Large intestine (tissue), 3 donors: ENCODE results near the gene SPOPL. TPM values are rescaled to one million over a fixed set of nuclear protein-coding genes. Genes with fewer than 3 reads are reported as not detected.

ENCODE experiments used
- DNase-seq, 2 donors: peaks; one replicate each; pipeline versions ENCODE4 v3.0.0 to v3.0.0-alpha.2; 2013
- H3K27ac ChIP-seq: one replicate; pipeline ENCODE4 v1.5.1; 2013; ENCODE audit warnings: low read length
- H3K27me3 ChIP-seq: 2 replicates; pipeline ENCODE4 v1.6.1; 2013; ENCODE audit warnings: low read length; ENCODE audit not compliant: control insufficient read depth, insufficient read depth
- H3K36me3 ChIP-seq: 2 replicates; pipeline ENCODE4 v1.6.1; 2013; ENCODE audit warnings: low read length; ENCODE audit not compliant: control insufficient read depth, insufficient read depth
- H3K4me1 ChIP-seq: one replicate; pipeline ENCODE4 v1.6.1; 2013; ENCODE audit warnings: low read length; ENCODE audit not compliant: control insufficient read depth, insufficient read depth
- H3K4me3 ChIP-seq: one replicate; pipeline ENCODE4 v1.5.1; 2013; ENCODE audit warnings: low read length
- H3K9me3 ChIP-seq: one replicate; pipeline ENCODE4 v1.6.1; 2013; ENCODE audit warnings: mild to moderate bottlenecking, low read depth, low read length, moderate library complexity; ENCODE audit not compliant: control insufficient read depth
- WGBS: methylation state at CpG from one replicate; pipeline ENCODE4 v1.1.5; 2013; ENCODE audit warnings: low lambda C conversion rate; ENCODE audit not compliant: insufficient coverage; 5-methylcytosine and 5-hydroxymethylcytosine counted together
- polyA plus RNA-seq: library from polyadenylated mRNA; unstranded; fragments of 120-200 nt; gene quantifications from one replicate; pipeline ENCODE4 v1.2.1, GENCODE V29; 2013

The SPOPL gene
- polyA plus RNA-seq, 1 donor = 21.7 TPM

DNA sequence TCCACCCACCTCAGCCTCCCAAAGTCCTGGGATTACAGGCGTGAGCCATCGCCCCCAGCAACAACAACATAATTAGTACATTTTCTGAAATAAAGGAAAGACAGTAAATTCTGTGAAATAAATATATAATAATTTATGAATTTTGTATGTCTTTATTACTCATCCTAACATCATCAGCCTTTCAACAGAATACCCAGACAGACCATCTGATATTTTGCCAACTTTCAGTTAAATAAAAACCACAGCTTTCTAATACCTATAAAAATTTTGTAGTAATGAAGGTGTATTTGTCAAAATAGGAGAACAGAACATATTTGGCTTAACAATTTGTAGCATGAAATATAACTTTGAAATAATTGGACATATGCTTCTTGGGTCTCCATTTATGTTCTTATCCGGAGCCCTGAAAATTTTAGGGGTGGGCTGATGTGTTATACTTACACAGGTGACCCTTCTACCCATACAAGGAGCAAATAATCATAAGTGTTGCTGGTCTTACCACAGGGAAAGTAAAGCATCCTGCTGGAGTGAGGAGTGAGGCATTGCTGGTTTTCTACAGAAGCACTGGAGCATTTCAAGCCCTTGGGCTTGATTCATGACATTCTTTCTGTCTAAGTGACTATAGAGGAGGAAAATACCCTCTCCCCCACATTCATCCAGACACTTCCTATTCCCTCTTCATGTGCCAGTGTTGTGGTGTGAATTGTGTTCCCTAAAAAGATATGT lies 99.3 kb downstream of the SPOPL start:
- H3K27me3 ChIP-seq = no peaks in the 10 kb centered on the region
- H3K9me3 ChIP-seq = no peaks in the 10 kb centered on the region
- DNase-seq = no peak
- H3K27ac ChIP-seq = no peak overlapping the region
- H3K36me3 ChIP-seq = no peaks in the 10 kb centered on the region
- no peaks in the 10 kb centered on the region for H3K4me1 ChIP-seq
- WGBS = 80% methylated on average over 1 of the region's 3 CpGs
- no peak overlapping the region for H3K4me3 ChIP-seq

- H3K36me3 ChIP-seq = no peaks in the 10 kb centered on the region
- no CpG with 5 or more reads among the region's 2 CpGs for WGBS
Measured at GRCh38 chr2:138601458-138602165, 100.0 kb downstream of the SPOPL start.

DNA sequence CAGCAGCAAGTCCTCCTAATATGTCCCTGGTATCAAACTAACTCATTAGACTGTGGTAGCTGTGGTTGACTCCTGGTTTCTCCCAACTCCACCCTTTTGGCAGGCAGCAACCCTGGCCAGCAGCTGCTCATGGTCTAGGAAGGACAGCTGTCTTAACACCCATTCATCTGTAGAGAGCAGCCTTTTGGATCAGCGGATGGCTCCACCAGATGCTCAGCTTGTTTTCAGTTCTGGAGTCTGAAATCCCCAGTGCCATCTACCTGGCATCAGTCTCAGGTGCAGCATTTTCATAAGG lies 100.5 kb downstream of the SPOPL start:
- H3K9me3 ChIP-seq = no peaks in the 10 kb centered on the region
- no peaks in the 10 kb centered on the region for H3K36me3 ChIP-seq
- no peaks in the 10 kb centered on the region for H3K27me3 ChIP-seq
- H3K4me3 ChIP-seq = no peak overlapping the region
- H3K27ac ChIP-seq = no peak overlapping the region
- no peak for DNase-seq
- no peaks in the 10 kb centered on the region for H3K4me1 ChIP-seq
- WGBS = no CpG with 5 or more reads among the region's 1 CpG

More at GRCh38 chr2:138601458-138602165, 100.0 kb downstream of the SPOPL start:
- Histone ChIP-seq H3K4me1 (no peaks in the 10 kb centered on the region), H3K27me3 (no peaks in the 10 kb centered on the region), H3K27ac (no peak overlapping the region), H3K4me3 (no peak overlapping the region), H3K9me3 (no peaks in the 10 kb centered on the region)
- DNase-seq = no peak

DNA sequence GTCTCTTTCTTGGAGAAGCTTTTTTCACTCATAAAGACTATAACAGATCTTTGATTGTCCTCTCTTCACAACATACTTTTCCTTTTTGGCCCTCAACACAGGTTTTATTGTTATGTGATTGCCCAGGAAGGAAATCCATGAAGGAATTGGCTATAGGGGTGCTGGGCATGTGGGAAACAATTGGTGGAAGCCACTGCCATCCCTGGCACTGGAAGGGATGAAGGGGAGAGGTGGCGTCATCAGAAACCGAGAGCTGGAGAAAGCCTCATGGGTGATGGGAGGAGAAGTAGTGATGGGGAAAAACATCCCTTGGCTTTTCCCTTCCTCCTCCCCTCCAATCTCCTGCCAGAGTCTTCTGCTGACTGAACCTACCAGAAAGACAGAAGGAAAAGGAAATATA lies 106.2 kb downstream of the SPOPL start:
- Histone ChIP-seq H3K4me1 (no peaks in the 10 kb centered on the region), H3K4me3 (no peak overlapping the region), H3K9me3 (no peaks in the 10 kb centered on the region), H3K27ac (no peak overlapping the region), H3K27me3 (no peaks in the 10 kb centered on the region), H3K36me3 (no peaks in the 10 kb centered on the region)
- no peak for DNase-seq
- WGBS = no CpG with 5 or more reads among the region's 2 CpGs

DNA sequence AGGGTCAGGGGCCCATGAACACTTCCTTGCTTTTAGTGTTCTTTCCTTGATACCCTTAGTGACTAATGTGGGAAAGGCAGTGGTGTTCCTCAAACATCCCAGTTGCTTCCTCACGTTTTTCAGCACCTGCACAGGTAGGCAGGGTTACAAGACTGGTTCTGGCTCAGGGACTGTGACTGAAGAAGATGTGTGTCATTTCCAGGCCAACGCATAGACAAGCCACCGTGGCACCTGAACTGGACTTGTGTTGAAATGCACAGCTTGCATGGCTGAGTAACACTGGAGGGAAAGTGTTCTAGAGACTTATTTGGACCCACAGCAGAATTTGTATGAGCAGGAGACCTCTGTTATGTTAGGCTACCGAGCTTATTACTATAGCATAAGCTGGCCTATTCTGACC lies 107.9 kb downstream of the SPOPL start:
- Histone ChIP-seq H3K4me3 (no peak overlapping the region), H3K36me3 (no peaks in the 10 kb centered on the region), H3K4me1 (no peaks in the 10 kb centered on the region), H3K27me3 (no peaks in the 10 kb centered on the region), H3K9me3 (no peaks in the 10 kb centered on the region), H3K27ac (no peak overlapping the region)
- no peak for DNase-seq
- no CpG with 5 or more reads among the region's 4 CpGs for WGBS

- no peaks in the 10 kb centered on the region for H3K4me1 ChIP-seq
- H3K9me3 ChIP-seq = no peaks in the 10 kb centered on the region
- no peak overlapping the region for H3K4me3 ChIP-seq
- H3K27ac ChIP-seq = no peak overlapping the region
- no peaks in the 10 kb centered on the region for H3K36me3 ChIP-seq
- H3K27me3 ChIP-seq = no peaks in the 10 kb centered on the region
- WGBS = 80% methylated on average over 1 of the region's 4 CpGs
- DNase-seq = no peak
Measured at GRCh38 chr2:138610201-138610953, 108.8 kb downstream of the SPOPL start.

- no peak for DNase-seq
- Histone ChIP-seq H3K27me3 (no peaks in the 10 kb centered on the region), H3K27ac (no peak overlapping the region), H3K36me3 (no peaks in the 10 kb centered on the region), H3K4me1 (no peaks in the 10 kb centered on the region), H3K9me3 (no peaks in the 10 kb centered on the region), H3K4me3 (no peak overlapping the region)
- no CpG with 5 or more reads among the region's 4 CpGs for WGBS
Measured at GRCh38 chr2:138615257-138615656, 113.7 kb downstream of the SPOPL start.

- no peaks in the 10 kb centered on the region for H3K27me3 ChIP-seq
- WGBS = no CpG with 5 or more reads among the region's 1 CpG
- no peaks in the 10 kb centered on the region for H3K36me3 ChIP-seq
- H3K27ac ChIP-seq = no peak overlapping the region
- H3K4me1 ChIP-seq = no peaks in the 10 kb centered on the region
- no peak for DNase-seq
- H3K4me3 ChIP-seq = no peak overlapping the region
- no peaks in the 10 kb centered on the region for H3K9me3 ChIP-seq
Measured at GRCh38 chr2:138617026-138617425, 115.5 kb downstream of the SPOPL start.

DNA sequence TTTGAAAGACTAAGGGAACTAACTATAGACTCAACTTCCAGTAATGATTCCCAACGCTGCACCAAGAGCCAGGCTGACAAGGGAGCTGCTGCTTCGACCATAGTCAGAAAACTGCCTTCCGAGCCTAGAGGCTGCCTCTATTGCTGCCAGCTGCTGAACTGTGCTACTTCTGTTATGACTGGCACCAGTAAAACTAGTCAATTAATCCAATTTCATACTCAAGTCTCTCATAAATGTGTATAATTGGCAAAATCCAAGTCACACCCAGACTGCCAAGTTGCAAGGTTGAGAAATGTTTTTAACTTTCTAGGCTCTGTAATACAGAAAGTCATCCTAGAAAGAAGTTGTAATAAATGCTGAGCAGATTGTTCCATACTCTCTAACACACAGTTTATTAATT lies 117.4 kb downstream of the SPOPL start:
- H3K4me1 ChIP-seq = no peaks in the 10 kb centered on the region
- no peak for DNase-seq
- H3K27ac ChIP-seq = no peak overlapping the region
- H3K4me3 ChIP-seq = no peak overlapping the region
- WGBS = no CpG with 5 or more reads among the region's 3 CpGs
- H3K9me3 ChIP-seq = no peaks in the 10 kb centered on the region
- no peaks in the 10 kb centered on the region for H3K27me3 ChIP-seq
- no peaks in the 10 kb centered on the region for H3K36me3 ChIP-seq

- H3K27me3 ChIP-seq = no peaks in the 10 kb centered on the region
- no peaks in the 10 kb centered on the region for H3K36me3 ChIP-seq
- H3K9me3 ChIP-seq = no peaks in the 10 kb centered on the region
- no peak overlapping the region for H3K27ac ChIP-seq
- DNase-seq = no peak
- H3K4me1 ChIP-seq = no peaks in the 10 kb centered on the region
- no CpG with 5 or more reads among the region's 2 CpGs for WGBS
- H3K4me3 ChIP-seq = no peak overlapping the region
Measured at GRCh38 chr2:138620431-138620830, 118.9 kb downstream of the SPOPL start.
